HPDE6-E6E7 (cell line): Measurements from ENCODE around the gene ADAMTS17.
"Not testable (repeated sequence)": the region's sequence is repeated elsewhere in the genome, so short reads cannot be mapped to it uniquely, and the experiment has no call there.

Experiments used
- DNase-seq: peaks from one replicate; pipeline ENCODE4 v3.0.0; 2011; ENCODE audit warnings: missing footprints; ENCODE audit errors: extremely low spot score

Gene ADAMTS17

DNA sequence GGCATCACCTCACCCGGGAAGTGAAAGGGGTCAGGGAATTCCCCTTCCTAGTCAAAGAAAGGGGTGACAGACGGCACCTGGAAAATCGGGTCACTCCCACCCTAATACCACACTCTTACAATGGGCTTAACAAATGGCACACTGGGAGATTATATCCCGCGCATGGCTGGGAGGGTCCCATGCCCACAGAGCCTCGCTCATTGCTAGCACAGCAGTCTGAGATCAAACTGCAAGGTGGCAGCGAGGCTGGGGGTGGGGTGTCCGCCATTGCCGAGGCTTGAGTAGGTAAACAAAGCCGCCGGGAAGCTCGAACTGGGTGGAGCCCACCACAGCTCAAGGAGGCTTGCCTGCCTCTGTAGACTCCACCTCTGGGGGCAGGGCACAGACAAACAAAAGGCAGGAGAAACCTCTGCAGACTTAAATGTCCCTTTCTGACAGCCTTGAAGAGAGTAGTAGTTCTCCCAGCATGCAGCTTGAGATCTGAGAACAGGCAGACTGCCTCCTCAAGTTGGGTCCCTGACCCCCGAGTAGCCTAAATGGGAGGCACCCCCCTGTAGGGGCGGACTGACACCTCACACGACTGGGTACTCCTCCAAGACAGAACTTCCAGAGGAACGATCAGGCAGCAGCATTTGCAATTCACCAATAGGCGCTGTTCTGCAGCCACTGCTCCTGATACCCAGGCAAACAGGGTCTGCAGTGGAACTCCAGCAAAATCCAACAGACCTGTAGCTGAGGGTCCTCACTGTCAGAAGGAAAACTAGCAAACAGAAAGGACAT, 257.5 kb downstream of the ADAMTS17 start:
- DNase-seq = not testable (repeated sequence)

DNA sequence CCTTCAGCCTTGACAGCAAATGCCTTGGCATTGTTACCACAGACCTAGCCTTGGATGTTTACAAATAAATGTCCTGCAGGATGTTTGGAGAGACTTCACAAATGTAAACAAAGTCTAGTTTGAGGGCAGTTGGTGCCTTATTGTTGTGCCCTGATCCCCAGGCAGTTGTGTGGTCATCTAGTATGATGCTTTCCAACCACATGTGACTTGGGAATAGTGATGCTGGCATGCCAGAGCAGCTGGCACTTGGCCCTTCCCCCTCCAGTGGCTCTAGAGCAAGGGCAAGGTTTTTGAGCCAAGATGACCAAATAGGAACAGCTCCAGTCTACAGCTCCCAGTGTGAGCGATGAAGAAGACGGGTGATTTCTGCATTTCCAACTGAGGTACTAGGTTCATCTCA, 258.2 kb downstream of the ADAMTS17 start:
- no peak for DNase-seq

DNA sequence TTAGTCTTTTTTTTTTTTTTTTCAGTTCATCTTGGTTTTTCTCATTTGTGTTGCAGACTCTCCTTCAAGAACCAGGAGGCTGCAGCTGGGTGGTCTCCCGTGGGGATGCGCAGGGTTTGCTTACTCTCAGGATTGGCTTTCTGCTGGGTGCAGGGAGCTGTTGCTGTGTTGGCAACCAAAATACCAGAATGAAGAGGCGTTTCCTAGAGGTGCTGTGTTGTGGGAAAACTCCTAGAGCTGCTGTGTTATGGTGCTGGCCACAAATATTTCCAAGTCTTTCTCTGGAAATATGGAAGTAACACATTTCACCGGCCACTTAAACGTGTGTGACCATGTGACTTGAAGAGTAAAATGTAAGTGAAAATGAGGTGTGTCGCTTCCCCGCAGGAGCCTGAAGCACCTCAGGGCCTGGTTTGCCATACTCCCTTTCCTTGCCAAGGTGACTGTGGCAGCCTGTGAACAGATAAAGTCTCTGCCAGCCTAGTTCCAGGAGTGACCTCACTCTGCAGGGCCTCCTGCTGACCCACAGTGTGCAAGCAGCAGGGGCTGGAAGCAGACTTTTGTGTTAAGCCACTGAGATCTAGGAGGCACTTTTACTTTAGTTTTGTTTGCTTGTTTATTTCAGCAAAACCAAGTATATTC, 258.9 kb downstream of the ADAMTS17 start:
- DNase-seq = no peak

DNA sequence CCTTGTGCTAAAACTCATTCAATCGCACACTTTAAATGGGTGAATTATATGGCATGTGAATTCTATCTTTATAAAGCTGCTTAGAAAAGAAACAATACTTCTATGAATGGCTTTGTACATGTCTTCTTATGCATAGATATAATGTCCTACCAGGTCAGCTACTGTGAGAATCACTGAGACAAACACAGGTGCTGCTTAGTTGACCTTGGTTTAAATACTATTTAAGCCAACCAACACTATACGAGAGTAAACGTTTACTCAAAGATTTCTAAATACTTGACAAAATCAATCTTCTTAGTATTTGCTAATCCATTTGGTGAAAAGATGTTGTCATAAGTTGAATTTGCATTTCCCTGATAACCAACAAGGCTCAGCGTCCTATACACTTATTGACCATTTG, 260.3 kb downstream of the ADAMTS17 start:
- DNase-seq = no peak

DNA sequence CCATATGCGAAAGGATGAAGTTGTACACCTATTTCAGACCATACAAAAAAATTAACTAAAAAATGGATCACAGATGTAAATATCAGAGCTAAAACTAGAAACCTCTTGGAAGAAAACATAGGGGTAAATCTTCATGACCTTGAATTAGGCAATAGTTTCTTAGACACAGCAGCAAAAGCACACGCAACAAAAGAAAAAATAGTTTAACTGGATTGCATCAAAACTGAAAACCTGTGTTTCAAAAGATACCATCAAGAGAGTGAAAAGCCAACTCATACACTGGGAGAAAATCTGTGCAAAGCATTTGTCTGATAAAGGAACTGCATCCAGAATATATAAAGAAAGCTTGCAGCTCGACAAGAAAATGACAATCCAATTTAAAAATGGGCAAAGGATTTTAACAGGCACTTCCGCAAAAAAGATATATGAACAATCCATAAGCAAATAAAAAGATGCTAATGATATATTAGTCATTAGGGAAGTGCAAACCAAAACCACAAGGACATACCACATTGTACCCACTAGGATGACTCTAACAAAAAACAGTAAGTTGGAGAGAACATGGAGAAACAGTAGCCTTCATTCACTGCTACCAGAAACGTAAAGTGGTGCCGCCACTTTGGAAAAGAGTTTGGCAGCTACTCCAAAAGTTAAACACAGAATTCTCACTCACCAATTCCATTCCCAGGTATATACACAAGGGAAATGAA, 263.1 kb downstream of the ADAMTS17 start:
- DNase-seq = no peak

DNA sequence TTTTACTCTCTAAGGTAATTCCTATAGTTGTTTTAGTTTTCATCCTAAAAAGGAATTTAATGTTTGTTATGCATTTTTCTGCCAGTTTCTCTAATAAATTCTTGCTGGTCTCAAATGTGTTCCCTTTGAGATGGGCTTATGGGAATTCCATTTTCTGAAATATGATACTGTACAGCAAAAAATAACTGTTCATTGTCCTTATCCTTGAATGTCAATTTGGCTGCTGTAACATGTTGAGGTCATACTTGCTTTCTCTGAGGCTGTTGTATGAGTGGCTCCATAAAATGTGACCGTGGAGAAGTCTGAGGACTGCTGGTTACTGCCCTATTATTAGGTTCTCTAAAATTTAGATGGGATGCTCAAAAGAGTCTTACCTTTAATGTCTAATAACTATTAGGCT, 266.5 kb downstream of the ADAMTS17 start:
- no peak for DNase-seq

DNA sequence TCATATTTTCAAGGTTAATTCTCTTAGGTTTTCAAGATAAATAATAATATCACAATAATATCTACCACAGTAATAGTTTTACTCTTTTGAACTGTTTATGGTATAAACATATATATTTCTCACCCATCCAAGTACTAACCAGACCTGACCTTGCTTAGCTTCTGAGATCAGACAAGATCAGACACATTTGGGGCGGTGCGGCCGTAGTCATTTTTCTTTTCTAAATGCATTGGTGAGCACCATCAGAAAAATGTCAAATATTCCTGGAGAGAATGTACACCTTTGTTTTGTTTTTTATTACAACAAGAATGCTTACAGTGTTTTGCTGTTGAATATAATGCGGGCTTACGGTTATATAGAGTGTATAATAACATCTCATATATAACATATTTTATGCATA, 267.8 kb downstream of the ADAMTS17 start:
- peak; percentile 48 for DNase-seq

DNA sequence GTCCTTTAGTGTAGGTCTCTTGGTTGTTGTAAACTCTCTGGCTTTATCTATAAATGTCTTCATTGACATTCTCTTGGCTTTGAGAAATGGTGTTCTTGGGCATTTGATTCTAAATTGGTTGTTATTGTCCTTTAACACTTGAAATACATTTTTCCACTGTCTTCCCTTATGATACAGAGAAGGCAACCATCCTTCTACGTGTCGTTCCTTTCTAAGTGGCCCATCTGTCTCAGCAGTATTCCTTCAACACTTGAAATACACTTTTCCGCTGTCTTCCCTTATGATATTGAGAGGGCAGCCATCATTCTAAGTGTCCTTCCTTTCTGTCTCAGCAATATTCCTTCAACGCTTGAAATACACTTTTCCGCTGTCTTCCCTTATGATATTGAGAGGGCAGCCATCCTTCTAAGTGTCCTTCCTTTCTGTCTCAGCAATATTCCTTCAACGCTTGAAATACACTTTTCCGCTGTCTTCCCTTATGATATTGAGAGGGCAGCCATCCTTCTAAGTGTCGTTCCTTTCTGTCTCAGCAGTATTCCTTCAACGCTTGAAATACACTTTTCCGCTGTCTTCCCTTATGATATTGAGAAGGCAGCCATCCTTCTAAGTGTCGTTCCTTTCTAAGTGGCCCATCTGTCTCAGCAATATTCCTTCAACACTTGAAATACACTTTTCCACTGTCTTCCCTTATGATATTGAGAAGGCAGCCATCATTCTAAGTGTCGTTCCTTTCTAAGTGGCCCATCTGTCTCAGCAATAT, 275.1 kb downstream of the ADAMTS17 start:
- DNase-seq = not testable (repeated sequence)

DNA sequence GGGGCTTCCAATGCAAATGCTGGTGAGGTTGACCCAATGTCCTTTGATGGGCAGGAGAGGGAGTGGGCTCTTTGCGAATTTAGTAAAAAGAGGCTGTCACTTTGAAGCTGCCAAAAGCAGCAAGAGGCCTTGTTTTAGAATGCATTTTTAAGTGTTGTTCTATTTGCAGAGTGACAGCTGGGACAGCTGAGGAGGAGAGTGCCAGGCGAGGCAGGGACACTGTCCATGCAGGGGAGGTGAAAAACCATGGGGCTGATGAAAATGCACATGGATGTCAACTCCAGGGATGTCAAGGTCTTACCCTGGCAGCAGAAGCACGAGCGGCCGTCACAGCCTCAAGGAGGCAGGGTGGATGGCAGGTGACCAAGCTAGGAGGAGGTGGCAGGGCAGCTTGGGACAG, 279.8 kb downstream of the ADAMTS17 start:
- DNase-seq = no peak

DNA sequence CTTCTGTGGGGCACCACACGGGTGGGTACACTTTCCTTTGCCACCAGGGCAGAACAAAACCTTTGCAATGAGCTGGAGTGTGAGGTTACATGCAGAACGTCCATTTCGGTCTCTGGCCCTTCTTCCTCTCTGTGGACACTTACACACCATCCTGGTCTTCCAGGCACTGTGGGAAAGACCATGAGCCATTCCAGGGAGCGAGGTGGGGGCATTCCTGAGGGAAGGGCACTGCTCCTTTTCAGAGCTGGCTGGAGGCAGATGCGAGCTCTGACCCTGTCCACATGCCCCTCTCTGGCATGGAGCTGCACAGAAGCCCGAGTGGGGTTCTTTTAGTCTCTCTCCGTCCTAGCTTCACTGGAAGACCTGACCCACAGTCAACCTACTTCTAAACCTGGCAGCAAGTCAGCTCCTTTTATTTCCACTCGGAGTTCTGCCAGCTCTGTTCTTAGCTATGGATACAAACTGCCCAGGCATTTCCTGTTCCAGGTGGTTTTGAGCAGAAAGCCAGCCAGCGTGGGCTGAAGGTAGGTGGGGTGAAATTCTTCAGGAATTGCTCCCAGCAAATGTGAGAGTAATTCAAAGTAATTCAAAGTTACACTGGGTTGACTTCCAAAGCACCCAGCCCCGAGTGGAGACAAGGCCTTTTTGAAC, 281.4 kb downstream of the ADAMTS17 start:
- peak; percentile 49 for DNase-seq

DNA sequence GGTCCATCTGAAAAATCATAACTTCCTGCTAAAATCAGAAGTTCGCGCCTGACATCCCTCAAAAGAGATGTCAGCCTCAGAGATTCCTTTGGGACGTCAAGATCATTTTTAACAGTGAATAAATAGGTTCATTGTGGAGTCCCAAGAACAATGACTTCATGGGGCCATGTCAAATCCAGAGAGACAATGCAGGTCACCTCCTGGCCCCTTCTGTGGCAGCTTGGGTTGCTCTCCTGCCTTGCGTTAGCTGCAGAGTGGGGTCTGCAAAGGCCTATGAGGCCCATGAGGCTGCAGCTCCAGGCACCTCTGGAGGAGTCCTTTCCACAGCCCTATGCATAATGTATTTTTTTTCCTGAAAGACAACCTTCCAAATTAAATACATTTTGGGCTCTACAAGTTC, 282.3 kb downstream of the ADAMTS17 start:
- no peak for DNase-seq

DNA sequence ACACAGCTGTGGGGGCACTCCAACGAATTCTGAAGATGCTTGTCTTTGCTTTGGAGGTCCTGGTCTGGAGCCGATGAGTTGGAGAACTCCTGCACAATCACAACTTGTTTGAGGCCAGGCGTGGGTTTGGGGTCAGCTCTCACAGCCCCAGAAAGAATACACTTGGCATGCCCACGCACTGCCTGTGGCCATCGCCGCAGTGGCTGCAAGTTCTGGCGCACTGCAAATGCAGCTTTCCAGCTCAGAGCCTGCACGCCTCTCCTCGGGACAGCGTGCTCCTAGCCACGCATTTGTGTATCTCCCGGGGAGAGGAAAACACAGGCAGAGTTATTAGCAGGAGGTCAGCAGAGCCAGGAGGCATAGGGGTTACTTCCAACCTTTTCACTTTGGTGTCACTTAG, 282.7 kb downstream of the ADAMTS17 start:
- no peak for DNase-seq

DNA sequence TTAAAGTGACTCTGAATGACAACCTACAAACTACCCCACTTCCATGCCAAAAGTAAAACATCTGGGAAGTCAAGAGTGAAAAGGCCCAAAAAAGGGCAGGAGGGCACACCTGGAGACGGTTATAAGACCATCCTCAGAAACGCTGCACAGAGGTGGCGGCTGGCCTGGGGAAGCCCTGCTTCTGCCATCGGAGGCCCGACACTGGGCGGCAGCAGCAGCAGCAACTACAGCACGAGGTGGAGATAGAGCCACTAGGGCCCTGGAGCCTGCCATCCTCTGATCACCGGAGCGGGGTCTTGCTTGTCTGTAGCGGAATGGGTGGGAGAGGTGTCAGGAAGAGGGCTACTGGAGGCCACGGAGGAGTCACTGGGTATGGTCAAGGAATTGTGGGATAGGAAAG, 283.3 kb downstream of the ADAMTS17 start:
- DNase-seq = no peak

DNA sequence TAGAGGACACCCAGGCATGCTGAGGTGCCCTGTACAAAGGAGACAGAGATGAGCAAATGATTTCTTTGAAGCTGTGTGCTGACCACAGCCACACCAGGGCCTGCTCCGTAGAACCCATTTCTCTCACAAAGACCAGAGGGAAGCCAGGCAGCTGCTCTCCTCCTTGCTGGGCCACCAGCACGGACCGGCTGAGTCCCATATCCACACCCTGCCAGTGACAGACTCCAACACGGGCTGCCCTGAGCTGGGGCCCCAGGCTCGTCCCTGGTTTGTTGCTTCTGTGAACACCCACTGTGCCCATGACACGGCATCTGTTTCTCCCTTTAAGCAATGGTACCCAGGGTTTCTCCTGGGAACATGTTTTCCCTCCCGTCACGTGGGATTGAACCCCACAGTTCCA, 284.5 kb downstream of the ADAMTS17 start:
- no peak for DNase-seq

DNA sequence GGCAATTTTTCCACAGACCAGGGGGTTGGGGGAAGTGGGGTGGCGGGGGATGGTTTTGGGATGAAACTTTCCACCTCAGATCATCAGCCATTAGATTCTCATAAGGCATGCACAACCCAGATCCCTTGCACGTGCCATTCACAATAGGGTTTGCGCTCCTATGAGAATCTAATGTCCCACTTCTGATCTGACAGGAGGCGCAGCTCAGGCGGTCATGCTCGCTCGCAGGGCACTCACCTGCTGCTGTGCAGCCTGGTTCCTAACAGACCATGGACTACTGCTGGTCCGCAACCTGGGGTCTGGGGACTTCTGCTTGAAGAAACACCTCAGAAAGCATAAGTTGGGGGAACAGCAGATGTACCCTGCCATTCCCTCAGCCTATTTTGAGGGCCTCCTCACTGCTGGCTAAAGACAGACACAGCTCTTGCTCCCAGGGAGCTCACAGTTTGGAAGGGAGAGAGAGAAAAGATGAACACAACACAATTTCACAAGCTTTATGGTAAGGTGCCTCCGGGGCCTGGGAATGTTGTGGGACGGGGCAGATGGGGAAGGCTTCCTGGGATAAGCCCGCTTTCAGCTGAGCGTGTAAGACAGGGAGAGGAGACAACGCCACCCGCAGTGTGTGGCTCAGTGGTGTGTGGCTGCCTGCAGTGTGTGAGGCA, 285.2 kb downstream of the ADAMTS17 start:
- no peak for DNase-seq

DNA sequence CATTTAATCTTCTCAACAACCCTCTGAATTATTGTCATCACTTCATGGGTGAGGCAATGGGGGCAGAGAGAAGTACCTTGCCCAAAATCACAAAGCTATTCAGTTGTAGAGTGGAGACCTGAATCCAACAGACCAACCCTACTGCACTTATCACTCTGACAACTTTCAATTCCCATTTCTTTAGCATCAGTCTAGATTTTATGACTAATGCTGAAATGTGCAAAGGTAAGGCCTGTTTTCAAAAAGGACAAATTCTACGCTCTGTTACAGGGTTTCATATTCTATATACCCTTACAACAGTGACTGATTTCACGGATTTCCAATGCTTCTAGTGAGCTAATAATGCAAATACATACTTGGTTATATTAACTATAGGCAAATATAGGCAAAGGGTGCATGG, 286.0 kb downstream of the ADAMTS17 start:
- DNase-seq = no peak

DNA sequence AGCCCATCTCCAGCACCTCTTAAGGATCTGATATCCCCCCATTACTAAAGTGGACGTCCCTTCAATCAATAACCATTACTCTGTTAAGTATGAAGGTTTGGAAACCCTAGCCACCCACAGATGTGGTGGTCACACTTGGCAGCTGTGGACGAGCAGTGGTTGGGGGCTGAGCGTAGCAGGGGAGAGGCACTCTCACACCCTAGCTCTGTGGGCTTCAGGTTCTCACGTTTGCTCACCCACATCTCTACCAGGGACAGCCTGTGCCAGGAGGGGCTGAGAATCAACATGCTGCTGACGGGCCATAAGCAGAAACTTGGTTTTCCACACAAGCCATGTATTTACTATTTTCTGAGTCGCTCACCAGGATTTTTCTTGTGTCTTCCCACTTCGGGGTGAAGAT, 287.2 kb downstream of the ADAMTS17 start:
- DNase-seq = no peak

DNA sequence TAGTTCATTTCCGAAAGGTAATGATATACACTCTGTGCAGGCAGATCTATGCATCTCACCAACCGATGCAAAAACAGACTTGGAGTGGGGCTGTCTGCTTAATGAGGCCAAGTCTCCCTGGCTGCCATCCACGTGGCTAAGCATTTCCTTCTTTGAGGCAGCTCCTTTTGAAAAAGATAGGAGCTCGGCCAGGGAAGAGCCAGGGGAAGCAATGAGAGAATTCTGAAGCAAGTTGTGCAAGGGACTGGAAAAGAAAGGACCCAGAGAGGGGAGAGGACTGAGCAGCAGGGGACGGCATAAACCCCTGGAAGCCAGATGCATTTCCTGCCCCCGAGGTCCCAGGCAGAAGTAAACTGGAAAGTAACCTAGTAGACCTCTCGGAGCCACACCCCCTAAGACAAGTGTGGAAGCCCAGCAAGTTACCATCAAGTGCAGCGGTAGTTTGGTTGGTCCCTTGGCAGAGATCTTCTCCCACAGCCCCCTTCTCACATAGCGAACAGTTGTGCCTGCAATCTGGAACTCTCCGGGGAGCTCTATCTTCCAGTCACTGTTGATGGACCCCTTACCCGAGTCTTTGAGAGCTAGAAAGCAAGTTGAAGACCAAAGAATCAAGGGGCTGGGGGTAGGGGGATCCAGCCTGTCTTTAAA, 288.2 kb downstream of the ADAMTS17 start:
- DNase-seq = no peak

DNA sequence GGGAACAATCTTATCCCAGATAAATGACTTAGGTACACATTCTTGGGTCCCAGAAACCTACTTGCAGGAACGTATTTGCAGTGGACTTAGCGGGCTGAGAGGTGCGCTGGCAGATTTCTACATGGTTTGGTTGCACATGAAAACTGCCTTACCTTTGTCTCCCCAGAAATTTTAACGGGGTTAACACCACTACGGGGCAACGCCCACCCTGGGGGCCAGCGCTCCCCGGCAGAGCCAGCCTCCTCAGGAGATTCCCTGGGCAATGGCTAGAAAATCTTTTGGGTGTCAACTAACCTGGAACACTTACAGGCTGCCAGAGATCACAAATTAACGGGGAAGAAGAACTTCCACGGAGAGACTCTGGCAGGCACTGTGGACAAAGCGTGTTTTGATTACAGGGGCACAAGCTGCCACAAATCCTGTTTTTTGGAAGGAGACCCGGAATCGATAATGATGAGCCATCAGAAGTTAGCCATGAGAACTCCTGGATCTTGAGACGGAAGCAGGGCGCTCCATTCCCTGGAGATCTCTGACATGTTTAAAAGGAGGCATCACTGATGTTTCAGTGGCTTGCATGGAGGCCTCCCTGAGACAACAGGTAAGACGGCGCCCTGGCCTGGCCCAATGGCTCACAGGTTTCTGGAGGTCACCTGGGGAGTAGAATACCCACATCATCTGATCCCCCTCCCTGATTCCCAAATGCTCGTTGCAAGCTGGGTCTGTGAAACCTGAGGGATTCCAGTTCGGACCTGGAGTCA, 288.9 kb downstream of the ADAMTS17 start:
- no peak for DNase-seq
